ENCODE data around the gene POLH. TPM values are rescaled to one million over a fixed set of nuclear protein-coding genes. Genes with fewer than 3 reads are reported as not detected.

Gene POLH
- total RNA-seq, 1 experiment from 2014 or later: 28.4 TPM

DNA sequence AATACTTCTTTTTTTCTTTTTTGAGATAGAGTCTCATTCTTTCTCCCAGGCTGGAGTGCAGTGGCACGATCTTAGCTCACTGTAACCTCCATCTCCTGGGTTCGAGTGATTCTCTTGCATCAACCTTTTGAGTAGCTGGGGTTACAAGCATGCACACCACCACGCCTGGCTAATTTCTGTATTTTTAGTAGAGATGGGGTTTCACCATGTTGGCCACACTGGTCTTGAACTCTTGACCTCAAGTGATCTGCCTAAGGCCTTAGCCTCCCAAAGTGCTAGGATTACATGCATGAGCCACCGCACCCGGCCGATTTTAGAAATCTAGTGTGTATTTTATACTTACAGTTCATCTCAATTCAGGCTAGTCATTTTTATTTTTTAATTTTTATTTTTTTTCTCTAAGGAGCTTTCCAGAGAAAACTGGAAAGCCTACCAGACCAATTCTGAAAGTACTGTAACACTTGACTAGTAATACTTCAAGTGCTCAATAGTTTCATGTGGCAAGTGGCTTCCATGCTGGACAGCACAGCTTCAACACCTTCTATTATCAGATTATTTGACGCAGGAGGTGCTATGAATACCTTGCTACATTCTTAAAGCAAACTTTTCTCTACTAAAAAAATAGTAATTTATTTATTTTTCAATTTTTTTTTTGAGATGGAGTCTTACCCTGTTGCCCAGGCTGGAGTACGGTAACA is 34.1 kb upstream of the POLH start:
- H3K36me3 ChIP-seq (ENCODE audit: control insufficient read depth, insufficient read depth, low read length): peaks cover 29% of the 10 kb centered on the region
- ChIA-PET POLR2A (no interaction called here), CTCF (no interaction called here)
- ATAC-seq (no peak), DNase-seq (ENCODE audit: low read depth, low spot score) (no peak)
- TF ChIP-seq POLR2AphosphoS5 (IDR thresholded peaks at IDR 0.05; ENCODE audit: low read depth, low read length) (no peak), SIN3A (IDR thresholded peaks at IDR 0.05; ENCODE audit: borderline replicate concordance, insufficient read depth, low read depth, low read length) (no peak), TCF7L2 (IDR thresholded peaks at IDR 0.05; ENCODE audit: low read depth, low read length) (no peak)
- TF ChIP-seq, protein P1, sequence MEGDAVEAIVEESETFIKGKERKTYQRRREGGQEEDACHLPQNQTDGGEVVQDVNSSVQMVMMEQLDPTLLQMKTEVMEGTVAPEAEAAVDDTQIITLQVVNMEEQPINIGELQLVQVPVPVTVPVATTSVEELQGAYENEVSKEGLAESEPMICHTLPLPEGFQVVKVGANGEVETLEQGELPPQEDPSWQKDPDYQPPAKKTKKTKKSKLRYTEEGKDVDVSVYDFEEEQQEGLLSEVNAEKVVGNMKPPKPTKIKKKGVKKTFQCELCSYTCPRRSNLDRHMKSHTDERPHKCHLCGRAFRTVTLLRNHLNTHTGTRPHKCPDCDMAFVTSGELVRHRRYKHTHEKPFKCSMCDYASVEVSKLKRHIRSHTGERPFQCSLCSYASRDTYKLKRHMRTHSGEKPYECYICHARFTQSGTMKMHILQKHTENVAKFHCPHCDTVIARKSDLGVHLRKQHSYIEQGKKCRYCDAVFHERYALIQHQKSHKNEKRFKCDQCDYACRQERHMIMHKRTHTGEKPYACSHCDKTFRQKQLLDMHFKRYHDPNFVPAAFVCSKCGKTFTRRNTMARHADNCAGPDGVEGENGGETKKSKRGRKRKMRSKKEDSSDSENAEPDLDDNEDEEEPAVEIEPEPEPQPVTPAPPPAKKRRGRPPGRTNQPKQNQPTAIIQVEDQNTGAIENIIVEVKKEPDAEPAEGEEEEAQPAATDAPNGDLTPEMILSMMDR (IDR thresholded peaks at IDR 0.05): no peak
- TF ChIP-seq, protein P2, sequence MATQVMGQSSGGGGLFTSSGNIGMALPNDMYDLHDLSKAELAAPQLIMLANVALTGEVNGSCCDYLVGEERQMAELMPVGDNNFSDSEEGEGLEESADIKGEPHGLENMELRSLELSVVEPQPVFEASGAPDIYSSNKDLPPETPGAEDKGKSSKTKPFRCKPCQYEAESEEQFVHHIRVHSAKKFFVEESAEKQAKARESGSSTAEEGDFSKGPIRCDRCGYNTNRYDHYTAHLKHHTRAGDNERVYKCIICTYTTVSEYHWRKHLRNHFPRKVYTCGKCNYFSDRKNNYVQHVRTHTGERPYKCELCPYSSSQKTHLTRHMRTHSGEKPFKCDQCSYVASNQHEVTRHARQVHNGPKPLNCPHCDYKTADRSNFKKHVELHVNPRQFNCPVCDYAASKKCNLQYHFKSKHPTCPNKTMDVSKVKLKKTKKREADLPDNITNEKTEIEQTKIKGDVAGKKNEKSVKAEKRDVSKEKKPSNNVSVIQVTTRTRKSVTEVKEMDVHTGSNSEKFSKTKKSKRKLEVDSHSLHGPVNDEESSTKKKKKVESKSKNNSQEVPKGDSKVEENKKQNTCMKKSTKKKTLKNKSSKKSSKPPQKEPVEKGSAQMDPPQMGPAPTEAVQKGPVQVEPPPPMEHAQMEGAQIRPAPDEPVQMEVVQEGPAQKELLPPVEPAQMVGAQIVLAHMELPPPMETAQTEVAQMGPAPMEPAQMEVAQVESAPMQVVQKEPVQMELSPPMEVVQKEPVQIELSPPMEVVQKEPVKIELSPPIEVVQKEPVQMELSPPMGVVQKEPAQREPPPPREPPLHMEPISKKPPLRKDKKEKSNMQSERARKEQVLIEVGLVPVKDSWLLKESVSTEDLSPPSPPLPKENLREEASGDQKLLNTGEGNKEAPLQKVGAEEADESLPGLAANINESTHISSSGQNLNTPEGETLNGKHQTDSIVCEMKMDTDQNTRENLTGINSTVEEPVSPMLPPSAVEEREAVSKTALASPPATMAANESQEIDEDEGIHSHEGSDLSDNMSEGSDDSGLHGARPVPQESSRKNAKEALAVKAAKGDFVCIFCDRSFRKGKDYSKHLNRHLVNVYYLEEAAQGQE (IDR thresholded peaks at IDR 0.05; ENCODE audit: insufficient read depth in 1 of 2, low read depth in 2 of 2, low read length in 1 of 2): no peak
- H3K4me3 ChIP-seq (ENCODE audit: low read depth in 2 of 2, low read length in 2 of 2): no peak overlapping the region
- H3K27me3 ChIP-seq (ENCODE audit: control insufficient read depth, insufficient read depth, low read length): no peaks in the 10 kb centered on the region
- H3K27ac ChIP-seq (ENCODE audit: low read length): no peak overlapping the region
- in situ Hi-C loops (cut with HindIII; ENCODE audit: low pct_unique_long_range_greater_than_20kb, low sequenced_read_pairs) (no loop called here), intact Hi-C loops (cut with micrococcal nuclease; ENCODE audit: unreplicated experiment) (no loop called here)
- H3K9me3 ChIP-seq (ENCODE audit: control insufficient read depth, insufficient read depth, low read depth, low read length): no peaks in the 10 kb centered on the region
- no peaks in the 10 kb centered on the region for H3K4me1 ChIP-seq (ENCODE audit: control insufficient read depth, insufficient read depth, low read length)
- BruUV-seq (replicated peaks): no TSS peak

DNA sequence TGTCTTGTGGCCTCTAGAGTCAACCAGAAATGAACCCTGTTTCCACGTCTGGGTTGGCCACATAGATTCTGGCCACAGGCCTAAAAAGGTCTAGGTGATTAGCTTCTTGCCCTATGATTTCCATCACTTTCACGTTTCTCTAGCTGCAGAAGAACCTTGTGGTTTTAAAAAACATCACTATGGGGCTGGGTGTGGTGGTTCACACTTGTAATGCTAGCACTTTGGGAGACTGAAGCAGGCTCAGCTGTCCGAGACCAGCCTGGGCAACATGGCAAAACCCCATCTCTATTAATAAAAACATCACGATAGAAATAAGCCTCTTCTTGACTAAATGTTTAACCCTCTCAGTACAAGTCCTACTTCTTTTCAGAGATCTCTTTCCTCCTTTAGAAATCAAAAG is 31.5 kb upstream of the POLH start:
- Histone ChIP-seq H3K27me3 (ENCODE audit: control insufficient read depth, insufficient read depth, low read length) (no peaks in the 10 kb centered on the region), H3K27ac (ENCODE audit: low read length) (no peak overlapping the region), H3K4me3 (ENCODE audit: low read depth in 2 of 2, low read length in 2 of 2) (no peak overlapping the region), H3K4me1 (ENCODE audit: control insufficient read depth, insufficient read depth, low read length) (no peaks in the 10 kb centered on the region), H3K9me3 (ENCODE audit: control insufficient read depth, insufficient read depth, low read depth, low read length) (no peaks in the 10 kb centered on the region), H3K36me3 (ENCODE audit: control insufficient read depth, insufficient read depth, low read length) (peaks cover 41% of the 10 kb centered on the region)
- in situ Hi-C loops (cut with HindIII; ENCODE audit: low pct_unique_long_range_greater_than_20kb, low sequenced_read_pairs) (no loop called here), intact Hi-C loops (cut with micrococcal nuclease; ENCODE audit: unreplicated experiment) (no loop called here)
- TF ChIP-seq TCF7L2 (IDR thresholded peaks at IDR 0.05; ENCODE audit: low read depth, low read length): no peak
- TF ChIP-seq, protein P2 (IDR thresholded peaks at IDR 0.05; ENCODE audit: insufficient read depth in 1 of 2, low read depth in 2 of 2, low read length in 1 of 2): no peak
- TF ChIP-seq SIN3A (IDR thresholded peaks at IDR 0.05; ENCODE audit: borderline replicate concordance, insufficient read depth, low read depth, low read length): no peak
- no peak for ATAC-seq
- DNase-seq (ENCODE audit: low read depth, low spot score): no peak
- no TSS peak for BruUV-seq (replicated peaks)
- ChIA-PET POLR2A (no interaction called here), CTCF (no interaction called here)
